SK-N-SH treated with all-trans-retinoic acid at 6 μM for 48 hours (cell line): Measurements from ENCODE around the gene QKI.

ENCODE experiments used
- CSDC2 ChIP-seq: fragments of 250-450 bp; sonication (Bioruptor Pico); IDR thresholded peaks from 2 replicates; pipeline ENCODE4 v1.5.0; 2020; ENCODE audit warnings: mild to moderate bottlenecking, moderate library complexity
- ESRRG ChIP-seq: fragments of 250-450 bp; sonication (Bioruptor Pico); IDR thresholded peaks from 2 replicates; pipeline ENCODE4 v1.6.1; 2021; ENCODE audit warnings: mild to moderate bottlenecking
- SNAI2 ChIP-seq: fragments of 250-450 bp; sonication (Bioruptor Pico); IDR thresholded peaks from 2 replicates; pipeline ENCODE4 v1.5.0; 2020; ENCODE audit warnings: mild to moderate bottlenecking, moderate library complexity
- ZFP30 ChIP-seq: fragments of 450-650 bp; formaldehyde crosslinking; IDR thresholded peaks from 2 replicates; pipeline ENCODE4 v1.5.0; 2022; ENCODE audit warnings: mild to moderate bottlenecking, moderate library complexity
- TF ChIP-seq, protein P1 (sequence below): fragments of 250-450 bp; sonication (Bioruptor Pico); IDR thresholded peaks from 2 replicates; pipeline ENCODE4 v1.5.0; 2020; ENCODE audit warnings: mild to moderate bottlenecking, moderate library complexity
- TF ChIP-seq, protein P2 (sequence below): fragments of 250-450 bp; sonication (Bioruptor Pico); IDR thresholded peaks from 2 replicates; pipeline ENCODE4 v1.5.1; 2021; ENCODE audit warnings: mild to moderate bottlenecking, moderate library complexity
- TF ChIP-seq, protein P3 (sequence below): fragments of 250-450 bp; sonication (Bioruptor Pico); IDR thresholded peaks from 2 replicates; pipeline ENCODE4 v1.8.0; 2020; ENCODE audit warnings: mild to moderate bottlenecking, moderate library complexity, borderline replicate concordance
- TF ChIP-seq, protein P4 (sequence below): fragments of 250-450 bp; sonication (Bioruptor Pico); IDR thresholded peaks from 2 replicates; pipeline ENCODE4 v1.8.0; 2021; ENCODE audit warnings: low read depth, mild to moderate bottlenecking, moderate library complexity, borderline replicate concordance

DNA sequence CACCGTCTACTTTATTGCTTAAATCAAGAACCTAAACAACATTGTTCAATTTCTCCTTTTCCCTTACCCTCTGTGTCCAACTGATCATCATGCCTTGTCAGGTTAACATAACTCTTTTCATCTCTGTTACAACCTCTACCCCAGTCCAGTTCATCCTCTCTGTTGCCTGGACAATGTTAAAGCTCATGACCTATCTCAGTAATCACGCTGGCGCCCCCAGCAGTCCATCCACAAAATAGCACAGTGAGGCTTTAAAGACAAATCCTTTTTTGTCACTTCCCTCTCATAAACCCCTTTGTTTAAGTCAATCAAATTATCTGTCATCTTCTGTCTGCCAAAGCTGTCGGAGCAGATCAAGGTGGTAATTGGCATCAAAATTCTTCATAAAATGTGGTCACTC is 140.1 kb downstream of the QKI start:
- TF ChIP-seq ZFP30 (CRISPR knock-in tag) (no peak), SNAI2 (CRISPR knock-in tag) (no peak), CSDC2 (no peak), ESRRG (no peak)
- TF ChIP-seq, protein P1, sequence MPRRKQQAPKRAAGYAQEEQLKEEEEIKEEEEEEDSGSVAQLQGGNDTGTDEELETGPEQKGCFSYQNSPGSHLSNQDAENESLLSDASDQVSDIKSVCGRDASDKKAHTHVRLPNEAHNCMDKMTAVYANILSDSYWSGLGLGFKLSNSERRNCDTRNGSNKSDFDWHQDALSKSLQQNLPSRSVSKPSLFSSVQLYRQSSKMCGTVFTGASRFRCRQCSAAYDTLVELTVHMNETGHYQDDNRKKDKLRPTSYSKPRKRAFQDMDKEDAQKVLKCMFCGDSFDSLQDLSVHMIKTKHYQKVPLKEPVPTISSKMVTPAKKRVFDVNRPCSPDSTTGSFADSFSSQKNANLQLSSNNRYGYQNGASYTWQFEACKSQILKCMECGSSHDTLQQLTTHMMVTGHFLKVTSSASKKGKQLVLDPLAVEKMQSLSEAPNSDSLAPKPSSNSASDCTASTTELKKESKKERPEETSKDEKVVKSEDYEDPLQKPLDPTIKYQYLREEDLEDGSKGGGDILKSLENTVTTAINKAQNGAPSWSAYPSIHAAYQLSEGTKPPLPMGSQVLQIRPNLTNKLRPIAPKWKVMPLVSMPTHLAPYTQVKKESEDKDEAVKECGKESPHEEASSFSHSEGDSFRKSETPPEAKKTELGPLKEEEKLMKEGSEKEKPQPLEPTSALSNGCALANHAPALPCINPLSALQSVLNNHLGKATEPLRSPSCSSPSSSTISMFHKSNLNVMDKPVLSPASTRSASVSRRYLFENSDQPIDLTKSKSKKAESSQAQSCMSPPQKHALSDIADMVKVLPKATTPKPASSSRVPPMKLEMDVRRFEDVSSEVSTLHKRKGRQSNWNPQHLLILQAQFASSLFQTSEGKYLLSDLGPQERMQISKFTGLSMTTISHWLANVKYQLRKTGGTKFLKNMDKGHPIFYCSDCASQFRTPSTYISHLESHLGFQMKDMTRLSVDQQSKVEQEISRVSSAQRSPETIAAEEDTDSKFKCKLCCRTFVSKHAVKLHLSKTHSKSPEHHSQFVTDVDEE (CRISPR knock-in tag), result no peak
- TF ChIP-seq, protein P2, sequence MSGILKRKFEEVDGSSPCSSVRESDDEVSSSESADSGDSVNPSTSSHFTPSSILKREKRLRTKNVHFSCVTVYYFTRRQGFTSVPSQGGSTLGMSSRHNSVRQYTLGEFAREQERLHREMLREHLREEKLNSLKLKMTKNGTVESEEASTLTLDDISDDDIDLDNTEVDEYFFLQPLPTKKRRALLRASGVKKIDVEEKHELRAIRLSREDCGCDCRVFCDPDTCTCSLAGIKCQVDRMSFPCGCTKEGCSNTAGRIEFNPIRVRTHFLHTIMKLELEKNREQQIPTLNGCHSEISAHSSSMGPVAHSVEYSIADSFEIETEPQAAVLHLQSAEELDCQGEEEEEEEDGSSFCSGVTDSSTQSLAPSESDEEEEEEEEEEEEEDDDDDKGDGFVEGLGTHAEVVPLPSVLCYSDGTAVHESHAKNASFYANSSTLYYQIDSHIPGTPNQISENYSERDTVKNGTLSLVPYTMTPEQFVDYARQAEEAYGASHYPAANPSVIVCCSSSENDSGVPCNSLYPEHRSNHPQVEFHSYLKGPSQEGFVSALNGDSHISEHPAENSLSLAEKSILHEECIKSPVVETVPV, result no peak
- TF ChIP-seq, protein P3, sequence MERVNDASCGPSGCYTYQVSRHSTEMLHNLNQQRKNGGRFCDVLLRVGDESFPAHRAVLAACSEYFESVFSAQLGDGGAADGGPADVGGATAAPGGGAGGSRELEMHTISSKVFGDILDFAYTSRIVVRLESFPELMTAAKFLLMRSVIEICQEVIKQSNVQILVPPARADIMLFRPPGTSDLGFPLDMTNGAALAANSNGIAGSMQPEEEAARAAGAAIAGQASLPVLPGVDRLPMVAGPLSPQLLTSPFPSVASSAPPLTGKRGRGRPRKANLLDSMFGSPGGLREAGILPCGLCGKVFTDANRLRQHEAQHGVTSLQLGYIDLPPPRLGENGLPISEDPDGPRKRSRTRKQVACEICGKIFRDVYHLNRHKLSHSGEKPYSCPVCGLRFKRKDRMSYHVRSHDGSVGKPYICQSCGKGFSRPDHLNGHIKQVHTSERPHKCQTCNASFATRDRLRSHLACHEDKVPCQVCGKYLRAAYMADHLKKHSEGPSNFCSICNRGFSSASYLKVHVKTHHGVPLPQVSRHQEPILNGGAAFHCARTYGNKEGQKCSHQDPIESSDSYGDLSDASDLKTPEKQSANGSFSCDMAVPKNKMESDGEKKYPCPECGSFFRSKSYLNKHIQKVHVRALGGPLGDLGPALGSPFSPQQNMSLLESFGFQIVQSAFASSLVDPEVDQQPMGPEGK (CRISPR knock-in tag), result no peak
- TF ChIP-seq, protein P4, sequence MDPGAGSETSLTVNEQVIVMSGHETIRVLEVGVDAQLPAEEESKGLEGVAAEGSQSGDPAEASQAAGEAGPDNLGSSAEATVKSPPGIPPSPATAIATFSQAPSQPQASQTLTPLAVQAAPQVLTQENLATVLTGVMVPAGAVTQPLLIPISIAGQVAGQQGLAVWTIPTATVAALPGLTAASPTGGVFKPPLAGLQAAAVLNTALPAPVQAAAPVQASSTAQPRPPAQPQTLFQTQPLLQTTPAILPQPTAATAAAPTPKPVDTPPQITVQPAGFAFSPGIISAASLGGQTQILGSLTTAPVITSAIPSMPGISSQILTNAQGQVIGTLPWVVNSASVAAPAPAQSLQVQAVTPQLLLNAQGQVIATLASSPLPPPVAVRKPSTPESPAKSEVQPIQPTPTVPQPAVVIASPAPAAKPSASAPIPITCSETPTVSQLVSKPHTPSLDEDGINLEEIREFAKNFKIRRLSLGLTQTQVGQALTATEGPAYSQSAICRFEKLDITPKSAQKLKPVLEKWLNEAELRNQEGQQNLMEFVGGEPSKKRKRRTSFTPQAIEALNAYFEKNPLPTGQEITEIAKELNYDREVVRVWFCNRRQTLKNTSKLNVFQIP (CRISPR knock-in tag), result no peak
